ENCODE results near the gene MLN.
"Not testable (repeated sequence)": the region's sequence is repeated elsewhere in the genome, so short reads cannot be mapped to it uniquely, and the experiment has no call there.

DNA sequence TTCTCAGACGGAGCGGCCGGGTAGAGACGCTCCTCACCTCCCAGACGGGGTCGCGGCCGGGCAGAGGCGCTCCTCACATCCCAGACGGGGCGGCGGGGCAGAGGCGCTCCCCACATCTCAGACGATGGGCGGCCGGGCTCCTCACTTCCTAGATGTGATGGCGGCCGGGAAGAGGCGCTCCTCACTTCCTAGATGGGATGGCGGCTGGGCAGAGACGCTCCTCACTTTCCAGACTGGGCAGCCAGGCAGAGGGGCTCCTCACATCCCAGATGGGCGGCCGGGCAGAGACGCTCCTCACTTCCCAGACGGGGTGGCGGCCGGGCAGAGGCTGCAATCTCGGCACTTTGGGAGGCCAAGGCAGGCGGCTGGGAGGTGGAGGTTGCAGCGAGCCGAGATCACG, 29.0 kb upstream of the MLN start:
- TF ChIP-seq POLR2A (IDR thresholded peaks at IDR 0.05; ENCODE audit: low read depth, low read length); POLR2AphosphoS5 (IDR thresholded peaks at IDR 0.05; ENCODE audit: low read depth, low read length); TAF1 (IDR thresholded peaks at IDR 0.05; ENCODE audit: borderline replicate concordance, low read depth, low read length): not testable (repeated sequence)
